ENCODE data around the gene TGFBR1.
"Not testable (repeated sequence)": the region's sequence is repeated elsewhere in the genome, so short reads cannot be mapped to it uniquely, and the experiment has no call there.

Gene TGFBR1

DNA sequence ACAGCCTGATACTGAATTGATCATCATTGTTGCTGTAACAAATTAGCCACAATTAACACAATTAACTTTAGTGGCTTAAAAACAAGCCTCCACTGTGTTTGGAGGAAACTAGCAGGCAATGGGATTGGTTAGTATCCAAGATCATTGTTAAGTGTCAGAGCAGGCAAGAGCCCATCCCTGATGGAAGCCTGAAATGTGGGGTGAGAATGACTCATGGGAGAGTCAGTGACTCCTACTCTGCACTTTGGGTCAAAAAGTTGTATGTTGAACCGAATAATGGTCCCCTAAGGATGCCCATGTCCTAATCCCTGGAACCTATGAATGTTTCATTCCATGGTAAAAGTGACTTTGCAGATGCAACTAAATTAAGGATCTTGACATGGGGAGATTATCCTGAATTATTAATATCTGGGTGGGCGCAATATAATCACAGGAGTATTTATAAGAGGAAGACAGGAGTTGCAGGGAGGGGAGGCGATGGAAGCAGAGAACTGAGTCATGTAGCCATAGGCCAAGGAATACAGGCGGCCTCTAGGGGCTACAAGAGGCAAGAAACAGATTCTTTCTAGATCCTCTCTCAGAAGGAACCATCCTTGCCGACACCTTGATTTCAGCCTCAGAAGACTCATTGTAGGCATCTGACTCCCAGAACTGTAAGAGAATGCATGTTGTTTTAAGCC is 88.0 kb downstream of the TGFBR1 start:
- DNase-seq, result no peak

DNA sequence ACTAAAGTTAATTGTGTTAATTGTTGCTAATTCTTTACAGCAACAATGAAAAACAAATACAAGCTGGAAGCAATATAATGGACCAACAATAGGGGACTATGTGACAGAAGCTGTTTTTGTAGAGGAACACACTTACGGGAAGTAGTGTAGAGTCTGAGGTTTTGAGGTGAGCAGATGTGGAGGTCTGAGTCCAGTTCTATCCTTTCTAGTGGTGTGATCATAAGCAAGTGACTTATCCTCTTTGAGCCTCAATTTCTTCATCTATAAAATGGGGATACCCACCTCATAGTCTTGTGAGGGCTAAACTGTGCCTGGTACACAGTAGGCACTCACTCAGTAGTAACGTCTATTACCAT is 88.5 kb downstream of the TGFBR1 start:
- DNase-seq, result no peak

DNA sequence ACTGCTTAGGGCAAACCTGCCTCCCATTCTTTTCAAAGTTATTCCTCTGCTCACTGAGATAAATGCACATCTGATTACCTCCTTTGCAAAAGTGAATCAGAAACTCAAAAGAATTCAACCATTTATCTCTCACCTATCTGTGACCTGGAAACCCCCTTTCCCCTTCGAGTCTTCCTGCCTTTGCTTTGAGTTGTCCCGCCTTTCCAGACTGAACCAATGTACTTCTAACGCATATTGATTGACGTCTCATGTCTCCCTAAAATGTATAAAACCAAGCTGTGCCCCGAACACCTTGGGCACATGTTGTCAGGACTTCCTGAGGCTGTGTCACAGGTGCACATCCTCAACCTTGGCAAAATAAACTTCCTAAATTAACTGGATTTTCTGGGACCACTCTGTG is 91.6 kb downstream of the TGFBR1 start:
- DNase-seq, result not testable (repeated sequence)

DNA sequence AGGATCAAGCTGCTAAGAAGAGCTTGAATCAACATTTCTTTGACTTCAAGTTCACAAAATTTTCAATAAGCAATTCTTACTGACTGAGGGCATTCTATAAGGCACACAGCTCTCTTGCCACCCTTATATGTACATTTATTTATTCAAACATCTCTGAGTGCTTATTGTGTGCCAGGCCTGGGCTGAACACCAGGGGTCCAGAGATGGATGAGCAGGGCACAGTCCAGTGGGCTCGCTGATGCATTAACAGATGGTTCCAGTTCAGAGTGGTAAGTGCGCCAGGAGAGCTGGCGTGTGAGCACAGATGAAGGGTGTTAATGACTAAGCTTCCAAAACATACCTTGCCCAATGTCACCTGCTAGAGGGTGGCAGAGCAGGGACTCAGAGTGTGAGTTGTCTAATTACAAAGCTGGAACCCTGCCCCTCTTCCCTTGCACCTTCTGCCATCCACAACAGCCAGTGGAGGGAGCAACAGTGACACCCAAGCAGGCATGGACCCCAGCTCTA is 92.3 kb downstream of the TGFBR1 start:
- DNase-seq, result no peak

DNA sequence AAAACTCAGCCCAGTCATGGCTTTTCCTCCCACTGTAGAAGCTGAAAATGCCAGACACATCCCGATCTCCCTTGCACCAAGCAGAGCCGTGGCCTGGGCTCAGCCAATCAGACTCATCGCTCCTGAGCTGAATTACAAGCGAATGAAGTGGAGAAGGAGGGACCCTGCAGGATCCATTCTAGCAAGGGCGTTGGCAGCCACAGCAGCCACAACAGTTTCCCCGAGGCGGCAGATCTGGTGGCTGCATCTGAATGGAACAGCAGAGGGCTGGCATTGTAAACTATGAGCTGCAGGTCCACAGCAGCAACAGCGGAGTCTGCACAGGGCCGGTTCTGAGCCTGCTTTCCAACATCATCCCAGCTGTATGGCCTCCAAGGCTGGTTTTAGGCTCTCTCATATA is 93.1 kb downstream of the TGFBR1 start:
- no peak for DNase-seq

DNA sequence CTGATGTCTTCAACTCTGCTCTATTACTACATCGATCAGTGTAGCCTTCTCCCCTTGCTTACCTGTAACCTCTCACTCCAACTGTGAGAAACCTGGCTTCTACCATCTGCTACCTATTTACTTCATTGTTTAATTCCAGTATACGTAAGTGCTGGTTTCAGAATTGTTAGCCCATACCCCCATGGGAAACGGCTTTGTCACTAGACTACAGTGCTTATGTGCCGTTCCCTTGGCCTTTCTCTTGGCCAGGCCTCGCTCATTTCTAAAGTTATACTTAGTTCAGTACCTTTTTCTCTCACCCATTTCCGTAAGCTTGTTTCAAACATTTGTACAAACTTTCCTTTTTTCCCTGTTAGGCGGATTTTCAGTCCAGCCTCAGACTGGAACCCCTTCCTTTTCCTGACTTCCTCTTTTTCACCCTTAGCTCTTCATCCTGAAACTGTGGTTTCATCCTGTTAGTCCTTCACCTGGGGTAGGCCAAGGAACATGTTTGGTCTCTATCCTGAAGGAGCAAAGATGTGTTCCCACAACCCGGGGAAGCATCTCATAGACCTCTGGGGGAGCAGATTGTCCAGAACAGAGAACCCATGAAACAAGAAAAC is 95.1 kb downstream of the TGFBR1 start:
- no peak for DNase-seq

DNA sequence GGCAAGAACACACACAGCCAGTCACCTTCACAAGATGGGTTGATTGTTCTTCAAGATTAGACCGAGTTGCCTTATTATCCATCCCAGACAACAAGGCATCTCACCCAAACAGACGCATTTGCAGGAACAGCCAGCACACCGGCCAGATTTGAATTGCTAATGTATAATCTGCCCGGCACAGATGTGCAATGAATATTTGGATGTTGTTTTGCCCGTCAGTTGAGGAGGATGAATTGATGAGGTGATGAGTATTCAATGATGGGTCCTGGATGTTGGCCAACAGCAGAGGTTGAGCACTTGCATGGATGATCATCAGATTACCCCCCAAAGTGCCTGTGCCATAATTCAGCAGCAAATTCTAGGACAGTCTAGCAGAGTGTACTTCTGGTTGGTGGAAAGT is 96.7 kb downstream of the TGFBR1 start:
- DNase-seq, result no peak
